ENCODE results near the gene DCBLD1. TPM values are rescaled to one million over a fixed set of nuclear protein-coding genes. Genes with fewer than 3 reads are reported as not detected.

The DCBLD1 gene
- total and polyA plus RNA-seq, 2 donors from 2014 or later, result 4.1 to 9.6 TPM

DNA sequence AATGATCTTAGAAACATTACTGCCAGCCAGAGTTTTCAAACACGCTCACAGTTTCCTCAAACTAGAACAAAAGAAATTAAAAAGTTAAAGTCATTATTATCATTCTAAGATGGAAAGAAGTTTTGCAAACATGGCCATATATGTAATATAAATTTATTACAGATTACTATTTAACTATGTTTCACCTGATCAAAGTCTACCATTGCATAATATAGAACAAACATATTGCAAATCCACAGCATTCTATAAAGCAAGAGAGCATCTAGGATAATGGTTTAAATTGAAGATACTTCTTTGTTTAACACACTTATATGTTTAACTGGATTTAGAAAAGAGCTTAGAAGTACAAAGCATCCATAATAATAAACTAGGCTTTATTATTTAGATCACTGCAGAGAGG lies 26.2 kb upstream of the DCBLD1 start:
- DNase-seq, result no peak
- Histone ChIP-seq H3K9ac (ENCODE audit: low read length in 3 of 3) (no peak overlapping the region), H3K4me1 (ENCODE audit: control insufficient read depth in 2 of 3, insufficient read depth in 2 of 3, low read depth in 1 of 3, low read length in 3 of 3) (no peaks in the 10 kb centered on the region), H3K27ac (ENCODE audit: low read depth in 2 of 2, low read length in 2 of 2) (no peak overlapping the region), H3K36me3 (ENCODE audit: control insufficient read depth in 2 of 3, insufficient read depth in 3 of 3, low read length in 3 of 3) (no peaks in the 10 kb centered on the region), H3K4me3 (ENCODE audit: low read length in 3 of 3) (no peak overlapping the region), H3K9me3 (ENCODE audit: control insufficient read depth in 2 of 3, insufficient read depth in 1 of 3, low read length in 3 of 3) (no peaks in the 10 kb centered on the region), H3K27me3 (ENCODE audit: control insufficient read depth, insufficient read depth, low read length) (no peaks in the 10 kb centered on the region)
- no peak for FAIRE-seq
- no peak for TF ChIP-seq CTCF (IDR thresholded peaks at IDR 0.05; ENCODE audit: borderline replicate concordance, extremely low read depth, insufficient read depth)
- intact Hi-C loops (cut with DNase I), result no loop called here

DNA sequence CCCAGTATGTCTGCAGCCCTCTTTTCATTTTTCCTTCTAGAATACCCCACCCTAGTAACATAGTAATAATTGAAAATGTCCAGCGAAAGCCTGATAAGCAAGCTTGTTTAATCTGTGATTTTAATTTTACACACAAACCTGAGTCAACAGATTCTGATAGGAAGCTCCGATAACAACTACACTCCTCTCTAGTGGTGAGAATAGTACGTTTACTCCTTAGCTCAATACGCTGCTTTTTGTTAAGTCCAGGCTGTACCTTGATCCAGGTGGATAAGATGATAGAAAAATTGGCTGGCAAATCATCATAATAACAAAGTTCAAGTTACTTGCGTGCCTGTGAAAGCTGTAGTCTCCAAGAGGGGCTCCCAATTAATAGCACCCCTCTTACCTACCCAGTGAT lies 25.5 kb upstream of the DCBLD1 start:
- FAIRE-seq (no peak), DNase-seq (no peak)
- Histone ChIP-seq H3K27me3 (ENCODE audit: control insufficient read depth, insufficient read depth, low read length) (no peaks in the 10 kb centered on the region), H3K4me1 (ENCODE audit: control insufficient read depth in 2 of 3, insufficient read depth in 2 of 3, low read depth in 1 of 3, low read length in 3 of 3) (no peaks in the 10 kb centered on the region), H3K9ac (ENCODE audit: low read length in 3 of 3) (no peak overlapping the region), H3K36me3 (ENCODE audit: control insufficient read depth in 2 of 3, insufficient read depth in 3 of 3, low read length in 3 of 3) (no peaks in the 10 kb centered on the region), H3K9me3 (ENCODE audit: control insufficient read depth in 2 of 3, insufficient read depth in 1 of 3, low read length in 3 of 3) (no peaks in the 10 kb centered on the region), H3K4me3 (ENCODE audit: low read length in 3 of 3) (no peak overlapping the region), H3K27ac (ENCODE audit: low read depth in 2 of 2, low read length in 2 of 2) (no peak overlapping the region)
- intact Hi-C loops (cut with DNase I), result no loop called here
- no peak for TF ChIP-seq CTCF (IDR thresholded peaks at IDR 0.05; ENCODE audit: borderline replicate concordance, extremely low read depth, insufficient read depth)

DNA sequence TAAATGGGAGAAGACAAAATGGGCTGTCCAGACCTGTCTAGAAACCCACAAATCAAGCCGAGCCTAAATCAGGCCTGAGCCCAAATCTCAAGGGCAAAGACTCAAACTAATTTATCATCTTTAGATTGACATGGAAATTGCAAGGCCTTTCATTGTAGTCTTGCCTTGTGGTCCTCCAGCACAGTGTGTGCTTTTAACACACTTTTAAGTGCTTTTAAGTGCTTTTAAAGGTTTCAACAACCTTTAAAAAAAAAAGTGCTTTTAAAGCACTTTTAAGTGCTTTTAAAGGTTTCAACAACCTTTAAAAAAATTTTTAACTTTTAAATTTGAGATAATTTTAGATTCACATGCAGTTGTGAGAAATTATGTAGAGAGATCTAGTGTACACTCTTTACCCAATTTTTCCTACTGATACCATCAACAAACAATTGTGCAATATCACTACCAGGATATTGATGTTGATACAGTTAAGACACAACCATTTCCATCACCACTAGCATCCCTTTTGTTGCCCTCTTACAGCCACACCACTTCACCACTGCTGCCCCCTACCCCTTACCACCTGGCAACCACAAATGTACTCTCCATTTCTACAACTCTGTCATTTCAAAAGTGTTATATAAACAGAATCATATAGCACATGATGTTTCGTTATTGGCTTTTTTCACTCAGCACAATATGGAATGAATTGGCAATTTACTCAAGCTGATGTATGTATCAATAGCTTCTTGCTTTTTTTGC lies 23.1 kb upstream of the DCBLD1 start:
- H3K27ac ChIP-seq (ENCODE audit: low read depth in 2 of 2, low read length in 2 of 2), result no peak overlapping the region
- no peaks in the 10 kb centered on the region for H3K9me3 ChIP-seq (ENCODE audit: control insufficient read depth in 2 of 3, insufficient read depth in 1 of 3, low read length in 3 of 3)
- FAIRE-seq (no peak), DNase-seq (no peak)
- no peaks in the 10 kb centered on the region for H3K4me1 ChIP-seq (ENCODE audit: control insufficient read depth in 2 of 3, insufficient read depth in 2 of 3, low read depth in 1 of 3, low read length in 3 of 3)
- H3K36me3 ChIP-seq (ENCODE audit: control insufficient read depth in 2 of 3, insufficient read depth in 3 of 3, low read length in 3 of 3), result no peaks in the 10 kb centered on the region
- intact Hi-C loops (cut with DNase I), result no loop called here
- no peak overlapping the region for H3K9ac ChIP-seq (ENCODE audit: low read length in 3 of 3)
- no peak overlapping the region for H3K4me3 ChIP-seq (ENCODE audit: low read length in 3 of 3)
- no peaks in the 10 kb centered on the region for H3K27me3 ChIP-seq (ENCODE audit: control insufficient read depth, insufficient read depth, low read length)
- TF ChIP-seq CTCF (IDR thresholded peaks at IDR 0.05; ENCODE audit: borderline replicate concordance, extremely low read depth, insufficient read depth), result no peak

All from kidney (tissue), 14 donors.